DMS 273 treated with DMSO at 0.1 percent for 48 hours (cell line): ENCODE data around the gene LINGO3.
A peak's percentile ranks its signal among the peaks of the same experiment; 100 is the strongest.
"Not testable (repeated sequence)": the region's sequence is repeated elsewhere in the genome, so short reads cannot be mapped to it uniquely, and the experiment has no call there.

ENCODE experiments used
- DNase-seq: peaks from one replicate; lab custom pipeline; 2025; lab: John Stamatoyannopoulos, UW

LINGO3 gene

GRCh38 chr19:2281265-2282061 is 26.5 kb downstream of the LINGO3 start:
- not testable (repeated sequence) for DNase-seq

GRCh38 chr19:2280633-2281264 is 27.2 kb downstream of the LINGO3 start:
- no peak for DNase-seq

- no peak for DNase-seq
These were observed 29.3 kb downstream of the LINGO3 start for GRCh38 chr19:2278459-2279158.

- no peak for DNase-seq
These were observed 30.8 kb downstream of the LINGO3 start for GRCh38 chr19:2277138-2277537.

DNA sequence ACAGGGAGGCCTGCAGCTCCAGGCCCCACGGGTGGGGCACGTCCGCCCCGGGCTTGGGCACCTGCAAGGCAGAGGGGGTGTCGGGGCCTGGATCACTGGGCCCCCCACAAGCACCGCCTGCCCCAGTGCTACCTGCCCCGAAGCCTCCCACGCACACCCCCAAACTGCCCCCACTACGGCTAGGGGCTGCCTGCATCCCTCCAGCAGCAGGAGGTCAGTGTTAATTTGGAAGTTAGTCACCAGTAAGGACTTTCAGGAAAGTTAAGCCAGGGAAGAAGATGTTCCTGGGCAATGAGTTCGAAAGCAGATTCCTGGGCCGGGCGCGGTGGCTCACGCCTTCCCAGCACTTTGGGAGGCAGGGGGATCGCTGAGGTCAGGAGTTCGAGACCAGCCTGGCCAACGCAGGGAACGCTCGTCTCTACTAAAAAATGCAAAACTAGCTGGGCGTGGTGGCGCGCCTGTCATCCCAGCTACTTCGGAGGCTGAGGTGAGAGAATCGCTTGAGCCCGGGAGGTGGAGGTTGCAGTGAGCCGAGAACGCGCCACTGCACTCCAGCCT is 31.4 kb downstream of the LINGO3 start:
- no peak for DNase-seq

DNA sequence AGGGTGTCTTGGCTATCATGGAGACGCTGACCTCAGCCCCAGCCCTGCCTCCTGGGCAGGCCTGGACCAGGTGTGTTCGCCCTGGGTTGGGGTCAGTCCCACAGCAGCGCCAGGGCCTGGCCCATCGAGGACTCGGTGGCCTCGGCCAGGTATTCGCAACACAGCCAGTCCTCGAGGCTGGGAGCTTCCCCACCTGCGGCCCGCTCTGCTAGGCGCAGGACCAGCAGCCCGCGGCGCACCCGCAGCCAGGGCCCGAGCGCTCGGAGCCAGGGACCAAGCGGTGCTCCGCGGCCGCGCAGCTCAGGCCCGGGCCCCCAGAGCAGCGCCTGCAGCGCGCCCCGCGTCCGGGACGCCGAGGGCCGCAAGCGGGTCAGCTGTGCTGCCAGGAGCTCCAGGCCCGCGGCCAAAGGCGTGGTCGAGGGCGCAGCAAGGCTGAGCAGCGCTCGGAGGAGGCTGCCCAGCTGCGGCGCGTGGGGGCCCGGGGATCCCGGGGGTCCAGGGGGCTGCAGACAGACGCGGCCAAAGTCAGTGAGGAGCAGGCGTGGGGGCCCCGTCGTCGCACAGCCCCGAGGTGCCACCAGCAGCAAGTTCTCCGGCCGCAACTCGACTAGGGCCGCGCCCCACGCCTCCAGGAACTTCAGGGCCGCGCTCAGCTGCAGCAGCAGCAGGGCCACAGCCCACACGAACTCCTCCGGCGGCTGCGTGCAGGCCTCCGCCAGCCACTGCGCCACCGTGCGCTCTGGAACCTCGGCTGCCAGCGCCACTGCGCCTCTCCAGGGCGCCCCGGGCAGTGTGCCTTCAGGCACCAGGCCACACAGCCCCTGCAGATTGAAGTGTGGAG is 32.1 kb downstream of the LINGO3 start:
- no peak for DNase-seq

DNA sequence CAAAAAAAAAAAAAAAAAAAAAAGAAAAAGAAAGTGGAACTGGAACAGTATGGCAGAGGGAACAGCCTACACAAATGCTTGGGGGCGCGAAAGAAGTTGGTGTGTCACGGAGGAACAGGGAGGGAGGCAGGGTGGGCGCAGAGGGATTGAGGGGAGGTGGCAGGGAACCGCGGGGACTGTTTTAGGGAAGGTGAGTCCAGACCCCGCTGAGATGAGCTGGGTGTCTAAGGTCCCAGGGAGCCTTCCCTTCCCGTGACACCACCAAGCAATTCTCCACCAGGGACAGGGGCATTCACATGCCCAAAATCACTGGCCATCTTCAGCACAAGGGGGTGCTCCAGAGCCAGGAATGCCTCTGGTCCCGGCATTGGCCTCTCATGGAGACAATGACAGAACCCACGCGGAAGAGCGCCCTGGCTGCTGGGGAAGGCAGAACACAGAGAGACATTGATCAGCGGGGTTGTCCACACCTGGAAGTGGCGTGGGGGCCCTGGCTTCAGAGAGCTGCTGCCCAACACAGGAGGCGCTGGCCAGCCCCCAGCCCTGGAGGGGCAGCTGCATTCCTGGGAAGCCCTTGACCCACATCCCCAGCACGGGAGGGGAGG is 32.9 kb downstream of the LINGO3 start:
- peak; percentile 33 for DNase-seq

GRCh38 chr19:2274185-2274711 is 33.7 kb downstream of the LINGO3 start:
- no peak for DNase-seq

- no peak for DNase-seq
These were observed 34.4 kb downstream of the LINGO3 start for GRCh38 chr19:2273356-2274184.

- DNase-seq: no peak
These were observed 36.5 kb downstream of the LINGO3 start for GRCh38 chr19:2271234-2272103.

DNA sequence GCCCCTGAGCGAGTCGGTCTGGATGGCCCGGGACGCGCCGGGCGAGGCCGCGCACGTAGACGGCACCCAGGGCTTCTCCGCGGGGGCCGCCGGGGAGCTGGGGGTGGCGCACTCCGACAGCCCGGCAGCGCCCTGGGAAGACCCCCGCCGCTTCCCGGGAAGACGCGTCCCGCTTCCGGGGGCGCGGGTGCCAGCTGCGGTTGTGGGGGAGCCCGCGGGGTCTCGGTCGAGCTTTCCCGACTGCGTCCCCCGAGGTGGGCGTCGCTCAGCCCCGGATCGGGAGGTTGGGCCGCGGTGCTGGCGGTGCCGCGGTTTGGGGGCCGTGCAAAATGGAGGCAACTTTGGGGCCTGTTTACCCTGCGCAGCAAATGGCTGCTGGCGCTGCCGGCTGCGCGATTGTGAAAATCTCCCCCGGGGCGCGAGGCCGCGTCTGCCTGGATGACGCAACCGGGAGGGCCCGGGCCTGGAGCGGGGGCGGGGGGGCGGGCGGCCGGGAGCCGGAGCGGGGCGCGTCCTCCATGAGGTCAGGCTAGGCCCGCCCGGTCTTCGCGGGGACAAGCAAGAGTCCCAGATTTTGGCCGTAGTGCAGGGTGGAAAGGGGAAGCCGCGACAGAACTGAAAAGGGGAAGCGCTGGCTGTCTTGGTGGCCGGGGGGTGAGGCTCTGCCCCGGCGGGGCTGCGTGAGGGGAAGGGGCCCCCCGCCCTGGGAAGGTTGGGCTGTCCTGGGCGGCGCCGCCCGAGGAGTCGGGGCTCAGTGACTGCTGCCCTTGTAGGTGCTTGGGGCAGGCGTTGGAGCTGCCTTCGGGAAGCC is 37.3 kb downstream of the LINGO3 start:
- no peak for DNase-seq

- no peak for DNase-seq
These were observed 37.9 kb downstream of the LINGO3 start for GRCh38 chr19:2270157-2270422.

DNA sequence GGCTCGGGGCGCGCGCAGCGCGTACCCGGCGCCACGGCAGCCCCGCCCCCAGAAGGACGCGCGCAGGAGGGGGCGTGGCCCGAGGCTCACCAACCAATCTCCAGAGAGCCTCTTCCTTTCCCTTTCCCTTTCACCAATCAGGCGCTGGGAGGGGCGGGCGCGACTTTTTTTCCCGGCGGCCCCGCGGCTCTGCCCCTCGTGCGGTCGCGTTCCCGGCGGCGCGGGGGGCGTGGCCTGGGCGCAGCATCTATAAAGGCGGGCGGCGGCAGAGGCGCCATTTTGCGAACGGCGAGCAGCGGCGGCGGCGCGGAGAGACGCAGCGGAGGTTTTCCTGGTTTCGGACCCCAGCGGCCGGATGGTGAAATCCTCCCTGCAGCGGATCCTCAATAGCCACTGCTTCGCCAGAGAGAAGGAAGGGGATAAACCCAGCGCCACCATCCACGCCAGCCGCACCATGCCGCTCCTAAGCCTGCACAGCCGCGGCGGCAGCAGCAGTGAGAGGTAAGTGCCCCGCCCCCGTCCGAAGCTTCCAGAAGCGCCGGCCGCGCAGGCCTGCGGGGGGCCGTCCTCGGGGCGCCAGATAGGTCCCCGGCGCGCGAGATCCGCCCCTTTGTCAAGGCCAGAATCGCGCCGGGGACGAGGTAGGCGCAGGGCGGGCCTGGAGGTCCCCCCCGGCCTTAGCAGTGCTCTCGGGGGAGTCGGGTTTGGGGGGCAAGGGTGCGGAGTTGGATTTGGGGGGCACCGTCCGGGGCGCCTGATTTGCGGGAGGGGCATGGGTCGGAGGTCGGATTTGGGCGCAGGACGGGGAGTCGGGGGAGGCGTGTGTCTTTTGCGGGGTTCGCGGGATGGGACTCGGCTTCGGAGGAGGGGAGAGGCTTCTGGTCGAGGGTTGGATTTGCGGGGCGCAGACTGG is 38.5 kb downstream of the LINGO3 start:
- peak; percentile 85 for DNase-seq

GRCh38 chr19:2268861-2269243 is 39.1 kb downstream of the LINGO3 start:
- DNase-seq: no peak

GRCh38 chr19:2268480-2268830 is 39.5 kb downstream of the LINGO3 start:
- DNase-seq: no peak

DNA sequence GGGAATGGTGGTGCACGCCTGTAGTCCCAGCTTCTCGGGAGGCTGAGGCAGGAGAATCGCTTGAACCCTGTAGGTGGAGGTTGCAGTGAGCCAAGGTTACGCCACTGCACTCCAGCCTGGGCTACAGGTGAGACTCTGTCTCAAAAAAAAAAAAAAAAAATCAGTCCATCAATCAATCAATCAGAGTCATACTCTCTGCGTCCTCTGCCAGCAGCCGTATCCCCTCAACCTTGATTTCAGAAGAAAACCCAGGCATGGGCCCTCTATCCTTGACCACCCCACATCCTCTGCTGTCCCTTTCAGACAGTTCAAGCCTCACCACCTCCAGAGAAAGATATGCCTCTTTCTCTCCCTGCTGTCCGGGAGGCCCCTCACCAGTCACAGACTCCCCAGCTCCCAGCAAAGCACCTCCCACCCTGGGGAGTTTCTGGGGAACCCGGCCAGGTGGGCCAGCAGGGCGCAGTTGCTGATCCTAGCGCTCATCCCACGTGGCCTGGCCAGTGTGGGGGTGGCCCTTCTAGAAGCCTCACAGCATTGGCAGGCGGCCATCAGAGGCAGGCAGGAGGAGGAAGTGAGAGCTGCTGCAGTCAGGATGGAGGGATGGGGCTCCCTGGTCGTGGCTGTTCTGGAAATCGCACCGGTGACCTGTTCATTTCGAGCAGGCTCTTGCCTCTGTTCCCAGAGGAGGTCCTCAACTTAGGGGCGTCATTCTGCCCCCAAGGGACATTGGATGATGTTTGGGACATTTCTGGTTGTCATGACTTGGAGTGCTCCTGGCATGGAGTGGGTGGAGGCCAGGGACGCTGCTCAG is 41.6 kb downstream of the LINGO3 start:
- DNase-seq: no peak
